Measurements from ENCODE around the gene SESN1. TPM values are rescaled to one million over a fixed set of nuclear protein-coding genes. Genes with fewer than 3 reads are reported as not detected.

Gene SESN1
- total and polyA plus RNA-seq, 9 of the 15 experiments (the other 6 are each of a cell fraction or from before 2014, with no cell fraction given), result 3.1 to 13.0 (median 7.4) TPM

DNA sequence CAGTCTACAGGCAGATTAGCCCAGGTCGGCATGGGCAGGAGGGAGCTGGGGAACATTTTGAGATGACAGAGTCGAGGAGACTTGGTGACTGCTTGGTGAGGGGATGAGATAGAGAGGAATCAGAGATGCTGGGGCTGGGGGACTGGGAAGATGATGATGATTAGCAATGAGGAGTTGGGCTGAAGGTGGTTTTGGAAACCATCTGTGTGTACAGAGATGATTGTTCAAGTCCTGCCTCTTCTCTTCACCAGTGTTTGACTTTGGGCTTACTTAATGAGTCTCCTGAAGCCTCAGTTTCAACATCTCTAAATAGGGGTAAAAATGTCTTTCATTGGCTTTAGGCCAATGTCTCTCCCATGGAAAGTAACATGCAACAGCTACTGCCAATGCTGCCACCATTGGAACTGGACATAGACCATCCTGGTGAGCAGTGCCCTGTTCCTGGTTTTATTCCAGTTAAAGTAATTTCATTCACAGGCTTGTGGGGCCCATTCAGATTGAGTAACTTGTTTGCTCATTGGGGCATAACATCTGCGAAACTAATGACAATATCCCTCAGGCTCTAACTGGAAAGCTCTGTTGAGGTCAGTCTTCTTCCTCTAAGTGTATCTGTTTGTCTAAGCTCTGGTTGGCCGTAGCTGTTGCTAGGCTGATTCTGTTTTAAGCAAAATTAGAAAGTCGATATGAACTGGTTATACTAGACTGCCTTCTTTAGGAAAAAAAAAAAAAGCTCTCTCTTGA, 147.4 kb downstream of the SESN1 start (continued):
- TF ChIP-seq RAD51 (IDR thresholded peaks at IDR 0.05; ENCODE audit: borderline replicate concordance, low read depth) (no peak), HMGXB4 (CRISPR knock-in tag; IDR thresholded peaks at IDR 0.05) (no peak), TBL1XR1 (IDR thresholded peaks at IDR 0.05; ENCODE audit: low read length in 2 of 2) (no peak), NONO (IDR thresholded peaks at IDR 0.05; ENCODE audit: low read depth in 2 of 2, low read length in 1 of 2) (no peak), ZNF175 (CRISPR knock-in tag; IDR thresholded peaks at IDR 0.05; ENCODE audit: low read depth) (no peak)

DNA sequence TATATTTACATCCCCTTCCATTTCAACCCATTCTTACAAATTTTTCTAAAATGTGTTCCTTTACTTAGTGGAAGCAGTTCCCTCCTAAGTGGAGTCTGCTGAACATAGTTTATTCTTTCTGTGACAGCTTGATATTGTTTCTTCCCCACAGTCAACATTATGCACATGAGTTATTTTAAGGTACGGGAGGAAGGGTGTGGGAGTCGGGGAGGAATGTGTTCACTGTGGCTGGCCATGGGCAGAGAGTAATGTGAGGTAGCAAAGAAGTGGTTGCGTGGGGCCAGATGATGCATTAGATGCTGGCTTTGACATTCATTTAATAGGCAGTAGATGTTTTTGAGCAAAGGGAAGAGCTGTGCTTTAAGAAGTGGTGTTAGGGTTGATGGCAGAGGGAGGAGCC, 148.0 kb downstream of the SESN1 start:
- BruUV-seq (replicated peaks), result no TSS peak
- ChIA-PET POLR2A (interaction anchor here (1.1 to 3.3 kb wide), 2 partner anchors 8 to 148 kb away, joined by 5 to 12 read pairs; partner anchors contain the start of gene SESN1), CTCF (ENCODE audit: low intra/inter-chr PET ratio) (no interaction called here)
- peaks cover 18 to 43% of the 10 kb centered on the region in 2 experiments; a peak in 4 of 5 replicates for H3K27me3 ChIP-seq (ENCODE audit: control insufficient read depth in 2 of 2, insufficient read depth in 2 of 2, low read length in 2 of 2)
- H3K9me1 ChIP-seq (ENCODE audit: control insufficient read depth, insufficient read depth, low read length), result no peaks in the 10 kb centered on the region
- DNase-seq (ENCODE audit: extremely low read depth in 1 of 4, low spot score in 3 of 4) (no peak), ATAC-seq (no peak), FAIRE-seq (no peak)
- no peak overlapping the region for H3K27ac ChIP-seq (ENCODE audit: extremely low read depth, low read depth, low read length)
- no peak overlapping the region for H3K4me3 ChIP-seq
- no peaks in the 10 kb centered on the region; a peak in 1 of 5 replicates for H3K4me1 ChIP-seq (replicated peaks in 1 of 2; ENCODE audit: control insufficient read depth in 2 of 2, insufficient read depth in 2 of 2, low read length in 2 of 2)
- H2AFZ ChIP-seq (ENCODE audit: low read depth, low read length), result no peak overlapping the region
- H4K20me1 ChIP-seq (replicated peaks; ENCODE audit: control insufficient read depth, insufficient read depth, low read length), result no peaks in the 10 kb centered on the region
- 4% methylated on average over 3 of the region's 3 CpGs for WGBS (ENCODE audit: insufficient coverage, low coverage, missing lambda C conversion rate)
- H3K79me2 ChIP-seq (ENCODE audit: control insufficient read depth, insufficient read depth, low read length), result no peaks in the 10 kb centered on the region
- no peaks in the 10 kb centered on the region for H3K9me3 ChIP-seq (replicated peaks; ENCODE audit: control insufficient read depth, insufficient read depth, low read depth, low read length)
- in situ Hi-C loops (cut with MboI), result no loop called here
- no peak overlapping the region for H3K4me2 ChIP-seq (ENCODE audit: insufficient read depth, low read length)
- no peak overlapping the region for H3K9ac ChIP-seq (ENCODE audit: insufficient read depth in 1 of 2, low read depth in 2 of 2, low read length in 2 of 2)
- H3K36me3 ChIP-seq (ENCODE audit: control insufficient read depth, insufficient read depth, low read length), result no peaks in the 10 kb centered on the region
- intact Hi-C loops (cut with micrococcal nuclease), result no loop called here
- TF ChIP-seq BMI1 (IDR thresholded peaks at IDR 0.05; ENCODE audit: low read length) (no peak), ZKSCAN1 (IDR thresholded peaks at IDR 0.05; ENCODE audit: low read depth, low read length) (no peak), STAT5B (CRISPR knock-in tag; IDR thresholded peaks at IDR 0.05) (no peak), TOE1 (IDR thresholded peaks at IDR 0.05; ENCODE audit: borderline replicate concordance) (no peak), TOE1 (CRISPR knock-in tag; IDR thresholded peaks at IDR 0.05; ENCODE audit: borderline replicate concordance, low read depth) (no peak), USF2 (CRISPR knock-in tag; IDR thresholded peaks at IDR 0.05) (no peak)
- TF ChIP-seq, protein P1, sequence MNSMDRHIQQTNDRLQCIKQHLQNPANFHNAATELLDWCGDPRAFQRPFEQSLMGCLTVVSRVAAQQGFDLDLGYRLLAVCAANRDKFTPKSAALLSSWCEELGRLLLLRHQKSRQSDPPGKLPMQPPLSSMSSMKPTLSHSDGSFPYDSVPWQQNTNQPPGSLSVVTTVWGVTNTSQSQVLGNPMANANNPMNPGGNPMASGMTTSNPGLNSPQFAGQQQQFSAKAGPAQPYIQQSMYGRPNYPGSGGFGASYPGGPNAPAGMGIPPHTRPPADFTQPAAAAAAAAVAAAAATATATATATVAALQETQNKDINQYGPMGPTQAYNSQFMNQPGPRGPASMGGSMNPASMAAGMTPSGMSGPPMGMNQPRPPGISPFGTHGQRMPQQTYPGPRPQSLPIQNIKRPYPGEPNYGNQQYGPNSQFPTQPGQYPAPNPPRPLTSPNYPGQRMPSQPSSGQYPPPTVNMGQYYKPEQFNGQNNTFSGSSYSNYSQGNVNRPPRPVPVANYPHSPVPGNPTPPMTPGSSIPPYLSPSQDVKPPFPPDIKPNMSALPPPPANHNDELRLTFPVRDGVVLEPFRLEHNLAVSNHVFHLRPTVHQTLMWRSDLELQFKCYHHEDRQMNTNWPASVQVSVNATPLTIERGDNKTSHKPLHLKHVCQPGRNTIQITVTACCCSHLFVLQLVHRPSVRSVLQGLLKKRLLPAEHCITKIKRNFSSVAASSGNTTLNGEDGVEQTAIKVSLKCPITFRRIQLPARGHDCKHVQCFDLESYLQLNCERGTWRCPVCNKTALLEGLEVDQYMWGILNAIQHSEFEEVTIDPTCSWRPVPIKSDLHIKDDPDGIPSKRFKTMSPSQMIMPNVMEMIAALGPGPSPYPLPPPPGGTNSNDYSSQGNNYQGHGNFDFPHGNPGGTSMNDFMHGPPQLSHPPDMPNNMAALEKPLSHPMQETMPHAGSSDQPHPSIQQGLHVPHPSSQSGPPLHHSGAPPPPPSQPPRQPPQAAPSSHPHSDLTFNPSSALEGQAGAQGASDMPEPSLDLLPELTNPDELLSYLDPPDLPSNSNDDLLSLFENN (IDR thresholded peaks at IDR 0.05; ENCODE audit: low read depth in 2 of 2, low read length in 2 of 2), result no peak
